AG10803 (cell line): ENCODE results near the gene GNAZ.

Experiments used
- DNase-seq: peaks from one replicate; pipeline ENCODE4 v3.0.0; 2010; ENCODE audit warnings: low read depth
- H3K4me3 ChIP-seq: 2 replicates; pipeline ENCODE4 v1.5.1; 2011; ENCODE audit warnings: mild to moderate bottlenecking, low read length, control low read depth
- TF ChIP-seq, protein P1 (sequence below): conservative IDR thresholded peaks from 2 replicates; pipeline ENCODE4 v1.5.1; 2011; ENCODE audit warnings: mild to moderate bottlenecking, low read length, control low read depth, inconsistent platforms

GNAZ gene

DNA sequence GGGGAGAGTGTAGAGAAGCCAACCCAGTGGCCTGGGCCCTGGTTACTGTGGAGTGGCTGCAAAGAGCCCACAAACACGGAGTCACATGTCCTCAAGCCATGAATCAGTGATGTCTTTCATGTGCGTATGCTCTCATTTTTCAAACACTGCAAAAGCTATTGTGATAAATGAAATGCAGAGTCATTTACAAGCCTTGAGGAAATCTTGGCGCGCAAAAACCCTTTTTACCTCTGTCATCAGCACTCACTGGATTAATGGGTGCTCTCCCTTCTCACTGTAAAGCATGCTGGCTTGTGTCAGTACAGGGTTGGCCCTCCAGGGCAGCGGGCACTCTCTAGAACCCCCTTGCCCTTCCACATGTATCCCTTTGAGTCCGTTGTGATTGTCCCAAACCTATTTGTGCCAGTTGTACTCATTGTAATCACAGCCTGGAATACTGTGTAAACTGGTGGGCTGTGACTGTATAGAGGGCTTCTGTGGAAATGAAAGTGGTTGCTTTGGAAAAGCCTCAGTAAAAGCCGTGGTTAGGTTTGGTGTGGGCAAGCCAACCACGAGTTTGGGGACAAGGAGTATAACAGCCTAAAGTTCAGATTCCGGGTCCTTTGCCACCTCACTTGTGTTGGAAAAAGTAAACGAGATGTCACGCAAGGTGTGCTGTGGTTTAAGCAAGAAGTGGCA lies 10.4 kb downstream of the GNAZ start:
- DNase-seq: no peak
- H3K4me3 ChIP-seq: no peak overlapping the region
- TF ChIP-seq, protein P1, sequence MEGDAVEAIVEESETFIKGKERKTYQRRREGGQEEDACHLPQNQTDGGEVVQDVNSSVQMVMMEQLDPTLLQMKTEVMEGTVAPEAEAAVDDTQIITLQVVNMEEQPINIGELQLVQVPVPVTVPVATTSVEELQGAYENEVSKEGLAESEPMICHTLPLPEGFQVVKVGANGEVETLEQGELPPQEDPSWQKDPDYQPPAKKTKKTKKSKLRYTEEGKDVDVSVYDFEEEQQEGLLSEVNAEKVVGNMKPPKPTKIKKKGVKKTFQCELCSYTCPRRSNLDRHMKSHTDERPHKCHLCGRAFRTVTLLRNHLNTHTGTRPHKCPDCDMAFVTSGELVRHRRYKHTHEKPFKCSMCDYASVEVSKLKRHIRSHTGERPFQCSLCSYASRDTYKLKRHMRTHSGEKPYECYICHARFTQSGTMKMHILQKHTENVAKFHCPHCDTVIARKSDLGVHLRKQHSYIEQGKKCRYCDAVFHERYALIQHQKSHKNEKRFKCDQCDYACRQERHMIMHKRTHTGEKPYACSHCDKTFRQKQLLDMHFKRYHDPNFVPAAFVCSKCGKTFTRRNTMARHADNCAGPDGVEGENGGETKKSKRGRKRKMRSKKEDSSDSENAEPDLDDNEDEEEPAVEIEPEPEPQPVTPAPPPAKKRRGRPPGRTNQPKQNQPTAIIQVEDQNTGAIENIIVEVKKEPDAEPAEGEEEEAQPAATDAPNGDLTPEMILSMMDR: no peak

DNA sequence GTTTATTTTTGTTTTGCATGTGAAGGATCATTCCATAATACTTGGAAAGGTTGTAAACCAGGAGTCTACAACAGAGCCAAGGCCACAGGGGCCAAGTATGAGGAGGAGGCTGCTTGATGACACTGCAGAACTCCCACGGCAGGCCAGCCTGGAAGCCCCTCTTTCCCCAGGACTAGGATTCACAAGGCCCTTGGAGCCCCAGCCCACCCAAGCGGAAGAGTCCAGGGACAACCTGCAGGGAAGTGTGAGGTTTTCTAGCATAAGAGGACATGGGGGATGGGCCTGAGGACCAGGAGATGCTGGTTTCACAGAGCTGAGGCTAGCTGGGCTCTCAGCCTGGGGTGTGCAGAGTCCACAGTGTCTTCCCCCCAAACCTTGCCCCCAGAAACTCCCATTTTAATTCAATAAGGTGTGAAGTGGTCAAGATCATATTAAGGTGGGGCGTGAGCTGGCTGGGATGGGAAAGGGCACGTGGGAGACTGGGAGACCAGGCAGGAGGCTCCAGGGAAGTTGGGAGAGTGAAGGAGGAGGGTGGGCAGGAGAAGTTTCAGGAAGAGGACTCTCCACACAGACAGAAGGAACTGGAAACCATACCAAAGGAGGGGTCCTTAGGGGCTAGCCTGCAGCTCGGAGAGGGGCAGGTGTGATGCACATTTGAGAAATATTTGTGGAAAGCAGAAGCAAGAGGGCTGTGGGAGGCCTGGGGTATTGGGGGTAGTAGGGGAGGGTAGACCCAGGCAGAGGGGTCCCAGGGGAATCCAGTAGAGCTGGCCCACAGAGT lies 12.4 kb downstream of the GNAZ start:
- H3K4me3 ChIP-seq: no peak overlapping the region
- no peak for DNase-seq
- TF ChIP-seq, protein P1: no peak

DNA sequence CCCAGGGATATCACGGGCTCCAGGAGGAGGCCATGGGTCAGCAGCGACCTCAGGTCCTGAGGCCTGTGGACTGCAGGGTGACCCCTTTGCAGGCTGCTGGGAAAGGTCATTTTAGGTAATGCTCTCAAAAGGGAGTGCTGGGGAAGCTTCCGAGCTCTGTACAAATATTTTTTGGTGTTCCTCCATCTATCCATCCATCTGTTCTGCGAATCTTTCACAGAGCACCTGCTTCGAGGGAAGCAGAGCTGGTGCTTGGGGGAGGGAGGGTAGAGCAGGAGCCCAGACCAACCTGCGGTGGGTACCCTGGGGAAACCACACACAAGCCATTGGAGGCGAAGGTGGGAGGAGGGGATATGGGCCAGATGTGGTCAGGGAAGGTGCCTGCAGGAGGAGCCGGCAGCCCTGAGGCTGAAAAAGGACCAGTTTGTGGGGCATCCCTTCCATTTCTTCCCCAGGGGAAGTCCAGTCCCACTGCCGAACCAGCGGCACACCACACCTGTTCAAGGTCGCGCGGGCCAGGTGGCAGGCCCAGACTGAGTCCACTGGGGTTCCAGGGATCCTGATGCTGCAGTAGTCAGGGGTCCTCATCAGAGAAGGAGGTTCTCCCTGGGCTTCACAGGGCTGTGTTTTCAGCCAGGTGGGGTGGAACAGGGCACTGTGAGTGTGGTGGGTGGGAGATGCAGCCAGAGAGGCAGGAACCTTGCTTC lies 13.1 kb downstream of the GNAZ start:
- no peak for DNase-seq
- TF ChIP-seq, protein P1: no peak
- no peak overlapping the region for H3K4me3 ChIP-seq

DNA sequence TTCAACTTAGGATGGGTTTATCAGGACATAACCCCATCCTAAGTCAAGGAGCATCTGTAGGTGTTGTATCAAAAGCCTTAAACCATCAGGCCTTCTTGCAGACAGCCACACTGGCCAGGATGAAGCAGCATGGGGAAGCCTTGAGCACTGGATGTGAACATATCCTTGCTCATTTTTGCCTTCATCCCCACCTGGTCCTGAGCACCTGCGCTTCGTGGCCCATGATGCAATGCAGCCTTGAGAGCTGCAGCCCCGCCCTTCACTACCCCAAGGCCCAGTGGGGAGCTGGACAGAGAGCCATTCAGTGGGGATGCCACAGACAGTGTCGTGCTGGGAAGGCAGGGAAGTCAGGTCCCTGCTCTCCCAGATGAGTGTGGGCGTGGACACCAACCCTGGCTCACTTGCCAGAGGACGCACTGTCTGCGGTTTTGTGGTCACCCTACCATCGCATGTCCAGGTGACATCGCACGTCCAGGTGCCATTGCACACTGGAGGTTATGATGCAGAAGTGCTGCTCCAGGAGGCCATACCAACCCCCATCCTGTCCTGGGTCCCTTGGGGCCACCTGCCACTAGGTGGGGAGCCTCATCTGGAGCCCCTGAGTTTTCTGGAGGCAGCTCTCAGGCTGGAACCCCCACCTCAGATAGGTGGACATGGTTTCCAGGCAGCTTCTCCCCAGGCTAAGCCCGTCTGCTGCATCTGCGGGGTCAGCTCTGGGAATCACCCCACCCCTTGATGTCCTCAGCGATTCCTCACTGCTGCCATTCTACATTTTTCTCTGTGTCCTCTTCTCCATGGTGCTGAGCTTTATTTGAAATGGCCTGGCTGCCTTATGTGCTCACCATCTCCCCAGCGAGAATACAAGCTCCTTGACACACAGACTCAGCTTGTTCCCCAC lies 14.4 kb downstream of the GNAZ start:
- no peak for DNase-seq
- TF ChIP-seq, protein P1: no peak
- H3K4me3 ChIP-seq: no peak overlapping the region

DNA sequence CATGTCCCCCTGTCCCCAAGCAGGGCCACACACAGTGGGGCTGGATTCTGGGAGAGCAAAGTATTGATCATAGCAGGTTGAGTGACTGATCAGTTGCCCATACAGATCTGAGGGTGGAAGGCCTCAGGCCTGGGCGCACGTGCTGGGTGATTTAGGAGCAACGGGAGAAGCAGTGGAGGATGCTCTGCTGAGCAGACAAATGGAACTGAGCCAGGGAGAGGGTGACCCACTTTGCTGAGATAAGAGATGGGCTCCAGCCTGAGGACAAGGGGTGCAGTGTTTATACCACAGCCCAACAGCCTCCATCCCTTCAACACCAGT lies 15.0 kb downstream of the GNAZ start:
- H3K4me3 ChIP-seq: no peak overlapping the region
- TF ChIP-seq, protein P1: no peak
- no peak for DNase-seq

DNA sequence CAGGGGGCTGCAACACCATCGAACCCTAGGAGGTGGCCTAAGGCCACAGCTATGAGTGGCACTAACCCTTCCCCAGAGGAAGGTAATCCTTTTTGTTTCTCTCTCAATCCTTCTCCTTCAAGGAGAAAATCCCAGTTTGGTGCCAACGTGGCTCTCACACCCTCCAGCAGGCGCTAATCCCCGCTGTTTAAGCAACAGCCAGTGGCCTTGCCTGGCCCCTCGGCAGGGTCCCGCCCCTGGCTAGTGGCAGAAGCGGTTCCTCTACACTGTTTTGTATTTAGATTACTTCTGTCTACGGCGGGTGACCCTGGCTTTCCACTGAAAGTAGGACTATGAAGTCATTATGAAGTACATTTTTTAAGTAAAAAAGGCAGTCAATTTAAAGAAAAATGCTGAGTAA lies 15.5 kb downstream of the GNAZ start:
- DNase-seq: no peak
- H3K4me3 ChIP-seq: no peak overlapping the region
- TF ChIP-seq, protein P1: no peak
